ENCODE results near the gene TMEM119. TPM values are rescaled to one million over a fixed set of nuclear protein-coding genes. Genes with fewer than 3 reads are reported as not detected.
A peak's percentile ranks its signal among the peaks of the same experiment; 100 is the strongest.

Gene TMEM119
- total RNA-seq, 1 donor from 2014 or later: 27.2 TPM

GRCh38 chr12:108603743-108604142 lies 5.9 kb upstream of the TMEM119 start:
- Mint-ChIP-seq H3K27me3 (peaks cover 7% of the 10 kb centered on the region), H3K27ac (peak overlapping the region; percentile 63), H3K9me3 (no peaks in the 10 kb centered on the region), H3K4me1 (ENCODE audit: unreplicated experiment) (peaks cover 15% of the 10 kb centered on the region), H3K4me3 (no peak overlapping the region), H3K36me3 (no peaks in the 10 kb centered on the region)
- no peak for TF ChIP-seq CTCF (conservative IDR thresholded peaks at IDR 0.05)
- DNase-seq (ENCODE audit: extremely low spot score, unreplicated experiment): no peak

- Mint-ChIP-seq H3K9me3 (no peaks in the 10 kb centered on the region), H3K27me3 (peaks cover 7% of the 10 kb centered on the region), H3K4me3 (no peak overlapping the region), H3K4me1 (ENCODE audit: unreplicated experiment) (peaks cover 15% of the 10 kb centered on the region), H3K36me3 (no peaks in the 10 kb centered on the region), H3K27ac (no peak overlapping the region)
- no peak for TF ChIP-seq CTCF (conservative IDR thresholded peaks at IDR 0.05)
- DNase-seq (ENCODE audit: extremely low spot score, unreplicated experiment): no peak
Measured at GRCh38 chr12:108602976-108603704, 5.3 kb upstream of the TMEM119 start.

- Mint-ChIP-seq H3K4me3 (no peak overlapping the region), H3K36me3 (no peaks in the 10 kb centered on the region), H3K27ac (no peak overlapping the region), H3K4me1 (ENCODE audit: unreplicated experiment) (peaks cover 21% of the 10 kb centered on the region), H3K9me3 (no peaks in the 10 kb centered on the region), H3K27me3 (peaks cover 7% of the 10 kb centered on the region)
- DNase-seq (ENCODE audit: extremely low spot score, unreplicated experiment): no peak
- TF ChIP-seq CTCF (conservative IDR thresholded peaks at IDR 0.05): no peak
Measured at GRCh38 chr12:108602209-108602705, 4.4 kb upstream of the TMEM119 start.

GRCh38 chr12:108600702-108601007 lies 2.8 kb upstream of the TMEM119 start:
- H3K27ac Mint-ChIP-seq: no peak overlapping the region
- TF ChIP-seq CTCF (conservative IDR thresholded peaks at IDR 0.05): no peak

GRCh38 chr12:108599948-108600701 lies 2.2 kb upstream of the TMEM119 start:
- peaks cover 7% of the 10 kb centered on the region for H3K27me3 Mint-ChIP-seq
- no peak for DNase-seq (ENCODE audit: extremely low spot score, unreplicated experiment)
- no peak overlapping the region for H3K4me3 Mint-ChIP-seq
- H3K9me3 Mint-ChIP-seq: no peaks in the 10 kb centered on the region
- no peak for TF ChIP-seq CTCF (conservative IDR thresholded peaks at IDR 0.05)
- H3K36me3 Mint-ChIP-seq: no peaks in the 10 kb centered on the region
- H3K27ac Mint-ChIP-seq: no peak overlapping the region
- H3K4me1 Mint-ChIP-seq (ENCODE audit: unreplicated experiment): peaks cover 21% of the 10 kb centered on the region

More at GRCh38 chr12:108600702-108601007, 2.8 kb upstream of the TMEM119 start:
- peaks cover 7% of the 10 kb centered on the region for H3K27me3 Mint-ChIP-seq
- peaks cover 21% of the 10 kb centered on the region for H3K4me1 Mint-ChIP-seq (ENCODE audit: unreplicated experiment)
- no peaks in the 10 kb centered on the region for H3K36me3 Mint-ChIP-seq
- no peak for DNase-seq (ENCODE audit: extremely low spot score, unreplicated experiment)
- H3K9me3 Mint-ChIP-seq: no peaks in the 10 kb centered on the region
- no peak overlapping the region for H3K4me3 Mint-ChIP-seq

All from type B pancreatic cell (in vitro differentiated cells).